ENCODE data around the gene PAPPA2.

- TF ChIP-seq POLR2A (IDR thresholded peaks at IDR 0.05; ENCODE audit: low read depth): no peak
- no peak for TF ChIP-seq CTCF (IDR thresholded peaks at IDR 0.05)
Observed at GRCh38 chr1:176894450-176894849, 431.5 kb downstream of the PAPPA2 start.

Measured in esophagus muscularis mucosa (tissue), 3 donors.